Activated T-cell treated with anti-CD3 and anti-CD28 coated beads, Interleukin-2, amount 50 U/mL, for 72 hours (primary cell): Measurements from ENCODE around the gene COL8A2. TPM values are rescaled to one million over a fixed set of nuclear protein-coding genes. Genes with fewer than 3 reads are reported as not detected.

Experiments used
- ATAC-seq, 2 donors: fragments of 150-1000 bp; cut with Tn5 transposase; replicated peaks in 1 of 2; 2 replicates each; pipeline ENCODE4 v1.10.0; 2021; ENCODE audit warnings: moderate library complexity in 2 of 2, mild to moderate bottlenecking in 1 of 2
- DNase-seq, 2 donors: peaks; one replicate each; pipeline ENCODE4 v3.0.0; 2021 to 2022; ENCODE audit warnings: mixed read lengths in 1 of 2
- H3K27ac Mint-ChIP-seq: one replicate; pipeline ENCODE4 v1.8.0; 2022; ENCODE audit warnings: mild to moderate bottlenecking, moderate library complexity, mixed read lengths
- H3K27me3 Mint-ChIP-seq: one replicate; pipeline ENCODE4 v1.8.0; 2022; ENCODE audit warnings: low read depth, mixed read lengths
- H3K36me3 Mint-ChIP-seq, 2 donors: one replicate each; pipeline ENCODE4 v1.8.0; 2022; ENCODE audit warnings: mixed read lengths in 2 of 2, mild to moderate bottlenecking in 1 of 2; ENCODE audit not compliant: insufficient read depth in 2 of 2
- H3K4me1 Mint-ChIP-seq: one replicate; pipeline ENCODE4 v1.8.0; 2022; ENCODE audit warnings: low read depth, mixed read lengths
- H3K4me3 Mint-ChIP-seq, 2 donors: one replicate each; pipeline ENCODE4 v1.8.0; 2022; ENCODE audit warnings: mild to moderate bottlenecking in 2 of 2, mixed read lengths in 2 of 2, moderate library complexity in 2 of 2
- H3K9me3 Mint-ChIP-seq, 2 donors: one replicate each; pipeline ENCODE4 v1.8.0; 2022; ENCODE audit warnings: mixed read lengths in 2 of 2
- total RNA-seq, 2 donors: library from RNA; stranded (reverse); gene quantifications; one replicate each; pipeline ENCODE4 v1.2.3, GENCODE V29; 2022

COL8A2 gene
- total RNA-seq, 2 donors from 2014 or later, result 0.07 to 0.09 TPM

DNA sequence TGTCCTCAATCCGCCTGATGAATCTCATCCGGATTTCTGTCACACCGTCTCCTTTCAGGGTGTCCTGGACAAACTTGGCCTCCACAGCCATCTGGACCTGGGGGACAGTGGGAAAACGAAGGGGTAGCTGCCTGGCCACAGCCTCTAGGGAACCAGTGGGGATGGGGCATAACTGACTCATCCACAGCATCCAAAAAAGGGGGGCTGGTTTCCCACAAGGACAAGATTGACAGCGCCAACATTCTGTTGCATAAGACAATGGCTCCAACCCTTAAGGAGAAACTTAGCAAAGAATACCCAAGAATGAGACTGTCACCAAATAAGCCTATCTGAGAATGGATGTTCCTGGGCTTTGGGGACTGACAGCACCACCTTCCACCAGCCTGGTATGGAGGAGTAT, 12.2 kb upstream of the COL8A2 start:
- Mint-ChIP-seq H3K4me1 (peaks cover 31% of the 10 kb centered on the region), H3K9me3 (no peaks in the 10 kb centered on the region), H3K4me3 (no peak overlapping the region), H3K36me3 (peaks cover 0 to 11% of the 10 kb centered on the region in 2 donors), H3K27me3 (no peaks in the 10 kb centered on the region), H3K27ac (peak overlapping the region; percentile 10)
- no peak for DNase-seq
- no peak for ATAC-seq

GRCh38 chr1:36136535-36136934, 11.5 kb upstream of the COL8A2 start:
- DNase-seq, result no peak
- Mint-ChIP-seq H3K4me3 (no peak overlapping the region), H3K36me3 (peaks cover 0 to 11% of the 10 kb centered on the region in 2 donors), H3K27me3 (no peaks in the 10 kb centered on the region), H3K9me3 (no peaks in the 10 kb centered on the region), H3K4me1 (peaks cover 25% of the 10 kb centered on the region), H3K27ac (peak overlapping the region; percentile 58)
- no peak for ATAC-seq

DNA sequence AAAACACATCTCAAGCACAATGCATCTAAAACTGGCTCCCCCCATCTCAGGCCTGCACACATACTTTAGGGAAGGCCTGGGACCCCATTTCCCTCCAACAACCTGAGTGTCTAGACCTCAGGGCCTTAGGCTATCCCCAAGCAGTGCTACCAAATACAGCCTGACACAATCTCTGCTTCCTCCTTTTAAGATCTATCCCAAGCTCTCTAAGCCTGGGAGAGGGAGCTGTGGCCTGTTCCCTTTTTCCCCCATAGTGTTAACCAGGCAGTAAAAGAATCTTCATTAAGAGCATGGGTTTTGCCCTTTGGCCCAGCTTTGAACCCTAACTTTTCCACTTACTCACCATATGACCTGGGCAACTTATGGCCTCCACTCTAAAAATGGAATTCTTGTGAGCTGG, 10.8 kb upstream of the COL8A2 start:
- Mint-ChIP-seq H3K9me3 (no peaks in the 10 kb centered on the region), H3K4me3 (no peak overlapping the region), H3K27ac (peak overlapping the region; percentile 58), H3K4me1 (peaks cover 17% of the 10 kb centered on the region), H3K36me3 (peaks cover 0 to 11% of the 10 kb centered on the region in 2 donors), H3K27me3 (no peaks in the 10 kb centered on the region)
- ATAC-seq (no peak), DNase-seq (no peak)

GRCh38 chr1:36135330-36135667, 10.3 kb upstream of the COL8A2 start:
- ATAC-seq, result no peak

DNA sequence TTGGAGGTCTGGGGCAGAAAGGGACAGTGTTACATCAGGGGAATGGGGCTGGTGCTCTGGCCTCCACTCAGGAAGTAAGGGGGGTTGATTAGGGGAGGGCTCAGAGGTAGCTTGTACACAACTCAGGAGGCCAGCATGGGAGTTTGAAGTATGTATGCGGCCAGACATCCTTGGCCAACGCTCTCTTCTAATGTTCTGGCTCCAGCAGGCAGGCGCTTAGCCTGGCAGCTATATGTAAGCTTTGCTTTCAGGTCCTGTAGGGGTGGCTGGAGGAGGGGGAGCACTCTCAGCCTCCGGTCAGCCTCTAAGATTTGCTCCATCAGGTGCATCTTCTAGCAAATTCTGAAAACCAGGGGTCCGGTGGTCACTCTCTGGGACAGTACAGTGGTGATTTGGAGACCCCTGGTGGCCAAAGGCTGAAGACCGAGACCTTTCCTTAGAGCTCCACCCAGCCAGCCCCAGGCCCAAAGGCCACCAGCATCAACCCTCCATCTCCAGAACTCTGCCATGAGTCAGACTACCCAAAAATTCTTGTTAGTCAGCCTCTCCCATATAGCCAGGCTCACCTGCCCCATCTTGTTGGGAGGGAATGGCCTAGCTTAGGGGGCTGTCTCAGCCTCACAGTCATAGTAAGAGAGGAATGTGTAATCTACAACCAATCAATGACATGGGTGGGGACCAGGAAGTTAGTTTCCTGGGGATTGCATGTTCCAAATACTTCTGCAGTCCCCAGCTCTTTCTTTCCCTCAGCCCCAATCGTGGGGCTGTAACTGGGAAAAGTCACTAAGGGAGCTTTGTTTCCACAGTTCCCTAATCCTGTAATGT, 9.7 kb upstream of the COL8A2 start:
- no peak overlapping the region for H3K4me3 Mint-ChIP-seq
- no peaks in the 10 kb centered on the region for H3K9me3 Mint-ChIP-seq
- H3K4me1 Mint-ChIP-seq, result peaks cover 9% of the 10 kb centered on the region
- peak; percentile 64 for DNase-seq
- ATAC-seq, result peak; percentile 89 to 90
- H3K27ac Mint-ChIP-seq, result peak overlapping the region; percentile 3
- H3K36me3 Mint-ChIP-seq, result peaks cover 0 to 11% of the 10 kb centered on the region in 2 donors
- H3K27me3 Mint-ChIP-seq, result no peaks in the 10 kb centered on the region

More at GRCh38 chr1:36135330-36135667, 10.3 kb upstream of the COL8A2 start:
- H3K4me3 Mint-ChIP-seq, result no peak overlapping the region
- no peak for DNase-seq
- no peak overlapping the region for H3K27ac Mint-ChIP-seq
- no peaks in the 10 kb centered on the region for H3K27me3 Mint-ChIP-seq
- no peaks in the 10 kb centered on the region for H3K9me3 Mint-ChIP-seq
- peaks cover 12% of the 10 kb centered on the region for H3K4me1 Mint-ChIP-seq
- peaks cover 0 to 11% of the 10 kb centered on the region in 2 donors for H3K36me3 Mint-ChIP-seq

DNA sequence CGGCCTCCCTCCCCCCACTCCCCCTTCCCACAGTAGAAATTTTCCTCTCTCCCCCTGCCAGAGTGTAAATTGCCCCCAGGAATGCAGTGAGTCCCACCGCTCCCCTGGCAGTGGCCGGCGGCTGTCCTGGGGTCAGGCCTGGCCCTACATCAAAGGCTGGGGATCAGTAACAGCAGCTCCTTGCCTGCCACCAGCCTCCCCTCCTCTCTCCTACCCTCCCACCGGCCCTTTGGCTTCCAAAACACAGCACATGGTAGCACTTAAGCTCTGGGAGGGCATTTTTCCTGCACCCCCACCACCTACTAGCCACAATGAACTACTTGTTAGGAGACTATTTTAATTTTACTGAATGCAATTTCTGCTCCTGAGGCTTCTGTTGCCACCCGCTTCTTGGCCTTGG, 9.0 kb upstream of the COL8A2 start:
- H3K4me1 Mint-ChIP-seq, result peaks cover 9% of the 10 kb centered on the region
- H3K4me3 Mint-ChIP-seq, result no peak overlapping the region
- no peaks in the 10 kb centered on the region for H3K27me3 Mint-ChIP-seq
- H3K36me3 Mint-ChIP-seq, result peaks cover 0 to 8% of the 10 kb centered on the region in 2 donors
- H3K27ac Mint-ChIP-seq, result no peak overlapping the region
- no peaks in the 10 kb centered on the region for H3K9me3 Mint-ChIP-seq
- ATAC-seq (no peak), DNase-seq (no peak)

DNA sequence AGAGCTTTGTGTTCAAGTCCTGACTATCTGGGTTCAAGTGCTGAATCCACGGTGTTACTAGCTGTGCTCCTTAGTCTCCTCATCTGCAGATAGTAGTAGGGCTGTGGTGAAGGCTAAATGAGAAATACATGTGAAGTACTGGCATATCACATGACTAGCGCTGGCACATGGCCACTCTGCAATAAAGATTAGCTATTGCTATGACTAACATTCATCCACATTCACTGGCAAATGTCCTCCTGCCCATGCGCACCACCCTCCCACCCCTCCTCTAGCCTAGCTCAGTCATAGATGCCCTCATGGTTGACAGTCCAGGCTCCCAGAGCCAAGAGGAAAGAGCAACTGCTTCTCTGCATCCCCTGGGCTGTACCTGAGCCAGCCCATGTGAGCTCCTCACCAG, 8.5 kb upstream of the COL8A2 start:
- Mint-ChIP-seq H3K9me3 (no peaks in the 10 kb centered on the region), H3K27ac (no peak overlapping the region), H3K27me3 (no peaks in the 10 kb centered on the region), H3K4me1 (peaks cover 9% of the 10 kb centered on the region), H3K36me3 (peaks cover 0 to 5% of the 10 kb centered on the region in 2 donors), H3K4me3 (no peak overlapping the region)
- ATAC-seq (no peak), DNase-seq (no peak)

GRCh38 chr1:36132029-36132428, 7.0 kb upstream of the COL8A2 start:
- DNase-seq (no peak), ATAC-seq (no peak)
- Mint-ChIP-seq H3K27me3 (no peaks in the 10 kb centered on the region), H3K27ac (no peak overlapping the region), H3K9me3 (no peaks in the 10 kb centered on the region), H3K36me3 (peaks cover 0 to 1% of the 10 kb centered on the region in 2 donors), H3K4me3 (no peak overlapping the region), H3K4me1 (peaks cover 9% of the 10 kb centered on the region)

GRCh38 chr1:36128905-36129206, 3.8 kb upstream of the COL8A2 start:
- Mint-ChIP-seq H3K9me3 (no peaks in the 10 kb centered on the region), H3K27ac (no peak overlapping the region), H3K4me1 (peaks cover 7% of the 10 kb centered on the region), H3K27me3 (peaks cover 19% of the 10 kb centered on the region), H3K36me3 (no peaks in the 10 kb centered on the region), H3K4me3 (no peak overlapping the region)
- DNase-seq (no peak), ATAC-seq (no peak)

DNA sequence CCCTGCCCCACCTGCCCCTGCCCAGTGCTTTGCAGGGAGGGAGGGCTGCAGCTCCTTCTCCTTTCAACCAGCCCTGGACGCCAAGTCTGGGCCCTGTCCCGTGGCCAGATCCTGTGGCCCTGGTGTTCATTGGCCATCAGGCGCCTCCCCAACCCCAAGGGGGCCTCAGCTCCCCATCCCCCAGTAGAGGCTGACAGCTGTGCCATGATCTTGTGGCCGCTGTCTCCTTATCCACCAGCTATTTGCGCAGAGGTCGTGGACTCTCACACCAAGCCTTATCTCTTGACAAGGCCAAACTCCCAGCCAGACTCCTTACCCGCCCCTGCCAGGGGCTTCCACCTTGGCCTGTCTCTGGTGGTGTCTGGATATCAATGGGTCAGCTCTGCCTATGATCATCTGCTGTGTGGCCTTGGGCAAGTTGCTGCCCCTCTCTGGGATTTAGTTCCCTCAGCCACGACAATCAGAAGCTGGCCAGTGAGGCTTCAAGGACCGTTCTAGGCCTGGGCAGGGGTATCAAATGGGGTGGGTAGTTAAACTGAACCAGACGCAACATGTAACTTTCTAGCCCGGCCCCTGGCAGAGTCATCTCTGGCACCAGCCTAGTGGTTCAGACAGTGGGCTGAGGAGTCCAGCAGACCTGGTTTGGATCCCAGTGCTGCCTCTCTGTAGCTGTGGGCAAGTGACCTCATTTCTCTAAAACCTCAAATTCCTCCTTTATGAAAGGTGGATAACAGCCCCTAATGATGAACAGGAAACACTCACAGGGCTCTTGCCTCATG, 3.3 kb upstream of the COL8A2 start:
- DNase-seq, result no peak
- Mint-ChIP-seq H3K4me1 (peaks cover 12% of the 10 kb centered on the region), H3K4me3 (no peak overlapping the region), H3K27ac (no peak overlapping the region), H3K27me3 (peaks cover 25% of the 10 kb centered on the region), H3K9me3 (no peaks in the 10 kb centered on the region), H3K36me3 (no peaks in the 10 kb centered on the region)
- ATAC-seq, result no peak

- ATAC-seq, result no peak
- H3K27ac Mint-ChIP-seq, result no peak overlapping the region
- no peaks in the 10 kb centered on the region for H3K9me3 Mint-ChIP-seq
- no peaks in the 10 kb centered on the region for H3K36me3 Mint-ChIP-seq
- H3K27me3 Mint-ChIP-seq, result peaks cover 36% of the 10 kb centered on the region
- peaks cover 19% of the 10 kb centered on the region for H3K4me1 Mint-ChIP-seq
- no peak for DNase-seq
- no peak overlapping the region for H3K4me3 Mint-ChIP-seq
Measured at GRCh38 chr1:36126797-36127500, 1.9 kb upstream of the COL8A2 start.

DNA sequence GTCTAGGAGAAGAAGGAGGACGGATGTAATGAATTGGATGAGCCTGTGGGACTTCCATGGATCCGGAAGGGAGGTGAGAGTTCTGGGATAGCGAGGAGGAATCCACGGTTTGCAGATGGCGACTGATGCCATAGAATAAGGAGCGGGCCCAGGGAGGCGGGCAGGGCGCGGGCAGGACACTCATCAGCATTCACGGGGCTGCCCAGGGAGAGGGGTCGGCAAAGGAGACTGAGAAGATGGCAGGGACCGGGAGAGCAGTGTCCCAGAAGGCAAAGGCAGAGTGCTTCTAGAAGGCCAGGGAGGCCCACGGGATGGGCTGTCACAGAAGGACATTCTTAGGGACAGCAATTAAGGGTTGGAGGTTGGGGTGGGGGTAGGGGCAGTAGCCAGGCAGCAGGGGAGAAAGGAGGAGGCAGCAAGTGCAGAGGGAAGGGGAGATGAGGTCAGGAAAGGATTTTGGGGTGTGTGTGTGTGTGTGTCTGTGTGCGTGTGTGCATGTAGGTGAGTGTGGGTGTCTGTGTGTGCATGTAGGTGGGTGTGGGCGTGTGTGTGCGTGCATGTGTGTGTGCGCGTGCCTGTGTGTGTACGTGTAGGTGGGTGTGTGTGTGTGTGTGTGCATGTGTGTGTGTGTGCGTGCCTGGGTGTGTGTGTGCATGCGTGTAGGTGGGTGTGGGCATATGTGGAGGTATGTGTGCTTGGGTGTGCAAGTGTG, 1.1 kb upstream of the COL8A2 start:
- DNase-seq, result no peak
- peak overlapping the region in 1 of 2 donors; percentile 59 for H3K4me3 Mint-ChIP-seq
- no peaks in the 10 kb centered on the region for H3K36me3 Mint-ChIP-seq
- no peak overlapping the region for H3K27ac Mint-ChIP-seq
- H3K27me3 Mint-ChIP-seq, result peaks cover 36% of the 10 kb centered on the region
- H3K4me1 Mint-ChIP-seq, result peaks cover 19% of the 10 kb centered on the region
- no peaks in the 10 kb centered on the region for H3K9me3 Mint-ChIP-seq
- no peak for ATAC-seq
